Aorta (tissue), 5 donors: ENCODE measurements around the gene PHEX. TPM values are rescaled to one million over a fixed set of nuclear protein-coding genes. Genes with fewer than 3 reads are reported as not detected.

Experiments used
- ATAC-seq: fragments of 200-7000 bp; cut with Tn5 transposase; one replicate; pipeline ENCODE4 v1.9.1; 2022; ENCODE audit warnings: moderate library complexity; ENCODE audit not compliant: low FRiP score
- DNase-seq, 2 donors: peaks; one replicate each; pipeline ENCODE4 v3.0.0-alpha.2; 2020
- H3K27ac ChIP-seq, 2 donors: one replicate each; pipeline ENCODE4 v1.5.1; 2013; ENCODE audit warnings: low read length in 2 of 2, mild to moderate bottlenecking in 2 of 2, moderate library complexity in 2 of 2, control low read depth in 1 of 2, inconsistent platforms in 1 of 2, low read depth in 1 of 2
- H3K27me3 ChIP-seq, 2 donors: one replicate each; pipeline ENCODE4 v1.6.1; 2013; ENCODE audit warnings: control low read depth in 1 of 2, low read length in 1 of 2, mild to moderate bottlenecking in 1 of 2, moderate library complexity in 1 of 2; ENCODE audit not compliant: insufficient read depth in 2 of 2, control insufficient read depth in 1 of 2
- H3K36me3 ChIP-seq, 2 donors: one replicate each; pipeline ENCODE4 v1.6.1; 2013; ENCODE audit warnings: control low read depth in 1 of 2, low read length in 1 of 2, mild to moderate bottlenecking in 1 of 2; ENCODE audit not compliant: insufficient read depth in 2 of 2, control insufficient read depth in 1 of 2
- H3K4me1 ChIP-seq, 2 donors: one replicate each; pipeline ENCODE4 v1.6.1; 2013; ENCODE audit warnings: low read length in 2 of 2, control low read depth in 1 of 2, mild to moderate bottlenecking in 1 of 2, moderate library complexity in 1 of 2; ENCODE audit not compliant: insufficient read depth in 2 of 2, control insufficient read depth in 1 of 2
- H3K4me3 ChIP-seq, 2 donors: one replicate each; pipeline ENCODE4 v1.5.1; 2013; ENCODE audit warnings: low read length in 2 of 2, control low read depth in 1 of 2, mild to moderate bottlenecking in 1 of 2
- H3K9me3 ChIP-seq: one replicate; pipeline ENCODE4 v1.6.1; 2013; ENCODE audit warnings: mild to moderate bottlenecking, low read length; ENCODE audit not compliant: control insufficient read depth
- WGBS, 2 donors: extraction: QIAGEN DNeasy Blood & Tissue Kit; methylation state at CpG; one replicate each; pipeline ENCODE4 v1.1.7; 2013; 5-methylcytosine and 5-hydroxymethylcytosine counted together
- intact Hi-C, 2 donors: fragments of 100-400 bp; cut with DNase I; formaldehyde crosslinking; loops; one replicate each; pipeline versions ENCODE4 v1.14.2 to v1.15.0; 2022
- polyA plus RNA-seq, 2 donors: library from polyadenylated mRNA; stranded (reverse); fragments of 200-250 nt; gene quantifications; one replicate each; pipeline ENCODE4 v1.2.3, GENCODE V29; 2013
- total RNA-seq, 2 donors: library from RNA; stranded (reverse); fragmentation: NEBNext Ultra II Directional; extraction: Animal tissue kit (Norgen Biotek cat#: 25700); gene quantifications; one replicate each; pipeline ENCODE4 v1.2.1, GENCODE V29; 2021
- donor health status: healthy with polysubstance abuse.
- donor health status: Bipolar disorder and iron deficiency.
- donor health status: DM: no; HTN: no; CAD: no.
- donor health status: DM: no; HTN: no; CAD: no.
- donor health status: DM: yes; HTN: yes; CAD: no.

Gene PHEX
- total and polyA plus RNA-seq, 4 donors = 0.13 to 0.39 (median 0.13) TPM; not detected in 1

DNA sequence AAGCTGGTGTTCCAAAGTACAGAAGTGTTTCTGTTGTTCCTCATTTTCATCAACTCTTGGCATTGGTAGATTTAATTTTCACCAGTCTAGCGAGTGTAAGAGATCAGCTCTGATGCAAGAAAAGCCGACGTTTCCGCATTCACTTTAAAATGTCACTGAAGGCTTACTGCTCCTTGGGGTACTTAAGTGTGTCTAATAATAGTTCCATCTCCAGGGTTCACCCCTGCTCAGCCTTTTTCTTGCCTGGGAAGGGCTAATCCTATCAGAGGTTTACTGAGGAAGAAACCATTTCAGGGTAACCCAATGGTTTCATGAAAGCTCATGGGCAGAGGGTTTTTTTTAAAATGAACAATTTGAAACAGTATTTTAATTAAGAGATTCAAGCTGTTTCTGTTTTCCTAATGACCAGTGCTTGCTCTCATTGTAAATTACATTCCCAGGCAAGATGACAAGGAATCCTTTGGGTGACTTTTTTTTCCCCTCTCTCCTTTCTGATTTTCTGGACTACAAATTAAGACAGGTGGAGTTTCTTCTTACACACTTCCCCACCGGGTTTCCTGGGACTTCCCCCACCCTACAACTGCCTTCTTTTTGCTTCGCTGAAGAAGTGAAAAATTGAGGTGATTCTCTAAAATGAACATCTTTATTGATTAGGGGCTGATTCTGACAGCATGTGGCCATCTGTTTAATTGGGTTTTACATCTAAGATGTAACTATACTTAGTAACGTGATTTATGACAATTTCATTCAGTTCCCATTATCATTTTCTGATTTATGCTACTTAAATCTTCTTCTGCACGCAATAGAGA is 161.9 kb downstream of the PHEX start:
- WGBS, 2 donors = 73 to 86% methylated on average over 8 of the region's 8 CpGs
- Histone ChIP-seq H3K4me1 (no peaks in the 10 kb centered on the region), H3K4me3 (no peak overlapping the region), H3K27me3 (no peaks in the 10 kb centered on the region), H3K36me3 (no peaks in the 10 kb centered on the region), H3K9me3 (no peaks in the 10 kb centered on the region), H3K27ac (no peak overlapping the region)
- intact Hi-C loops = loop anchor here in 1 of 2 donors (5.0 kb wide), 1 partner anchor 112 kb away; no protein-coding TSS in a partner anchor
- no peak for DNase-seq
- ATAC-seq = no peak

- Histone ChIP-seq H3K36me3 (no peaks in the 10 kb centered on the region), H3K9me3 (no peaks in the 10 kb centered on the region), H3K27ac (no peak overlapping the region), H3K4me3 (no peak overlapping the region), H3K4me1 (no peaks in the 10 kb centered on the region), H3K27me3 (no peaks in the 10 kb centered on the region)
- 59 to 67% methylated on average over 1 of the region's 1 CpG for WGBS, 2 donors
- ATAC-seq (no peak), DNase-seq (no peak)
- intact Hi-C loops = loop anchor here in 1 of 2 donors (5.0 kb wide), 1 partner anchor 112 kb away; no protein-coding TSS in a partner anchor
Measured at GRCh38 chrX:22194660-22194945, 162.5 kb downstream of the PHEX start.

DNA sequence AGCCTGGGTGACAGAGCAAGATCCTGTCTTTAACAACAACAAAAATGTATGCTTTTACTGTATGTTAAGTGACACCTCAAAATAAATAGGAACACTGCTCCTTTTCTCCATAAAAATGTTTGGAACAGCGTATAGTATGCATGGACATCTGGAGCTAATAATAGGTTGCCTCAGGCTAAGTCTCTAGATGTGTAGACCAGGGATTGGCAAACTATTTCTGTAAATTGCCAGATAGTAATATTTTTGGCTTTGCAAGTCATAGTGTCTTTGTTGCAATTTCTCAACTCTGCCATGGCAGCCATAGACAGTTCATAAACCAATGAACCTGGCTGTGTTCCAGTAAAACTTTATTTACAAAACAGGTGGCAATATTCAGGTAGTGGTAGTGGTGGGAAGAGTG is 164.0 kb downstream of the PHEX start:
- no peaks in the 10 kb centered on the region for H3K27me3 ChIP-seq
- DNase-seq (no peak), ATAC-seq (no peak)
- 72 to 77% methylated on average over 1 of the region's 1 CpG for WGBS, 2 donors
- no peaks in the 10 kb centered on the region for H3K4me1 ChIP-seq
- H3K9me3 ChIP-seq = no peaks in the 10 kb centered on the region
- intact Hi-C loops = no loop called here
- H3K4me3 ChIP-seq = no peak overlapping the region
- H3K36me3 ChIP-seq = no peaks in the 10 kb centered on the region
- no peak overlapping the region for H3K27ac ChIP-seq

- Histone ChIP-seq H3K9me3 (no peaks in the 10 kb centered on the region), H3K4me3 (no peak overlapping the region), H3K27me3 (no peaks in the 10 kb centered on the region), H3K36me3 (no peaks in the 10 kb centered on the region), H3K4me1 (no peaks in the 10 kb centered on the region), H3K27ac (no peak overlapping the region)
- DNase-seq (no peak), ATAC-seq (no peak)
- intact Hi-C loops = no loop called here
Measured at GRCh38 chrX:22202251-22202650, 170.1 kb downstream of the PHEX start.

DNA sequence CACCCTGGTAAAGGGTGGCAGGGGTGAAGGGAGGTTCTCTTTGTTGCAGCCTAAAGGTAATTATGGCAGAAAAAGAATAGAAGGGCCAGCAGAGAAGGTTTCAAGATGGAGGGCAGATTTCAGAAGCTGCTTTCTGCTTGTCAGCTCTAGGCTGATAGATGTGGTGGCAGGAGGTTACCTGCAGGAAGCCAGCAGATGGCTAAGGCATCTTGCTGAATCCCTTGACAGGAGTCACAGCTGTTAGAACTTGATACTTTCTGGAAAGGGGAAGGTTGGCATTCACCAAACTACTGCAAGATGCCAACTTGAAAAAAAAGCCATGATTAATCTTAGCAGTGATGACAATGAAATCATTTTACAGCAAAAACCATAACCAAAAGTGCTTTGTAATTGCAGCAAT is 171.1 kb downstream of the PHEX start:
- no peaks in the 10 kb centered on the region for H3K4me1 ChIP-seq
- H3K9me3 ChIP-seq = no peaks in the 10 kb centered on the region
- intact Hi-C loops = no loop called here
- H3K27me3 ChIP-seq = no peaks in the 10 kb centered on the region
- no peak overlapping the region for H3K27ac ChIP-seq
- H3K4me3 ChIP-seq = no peak overlapping the region
- ATAC-seq = no peak
- no peak for DNase-seq
- H3K36me3 ChIP-seq = no peaks in the 10 kb centered on the region

DNA sequence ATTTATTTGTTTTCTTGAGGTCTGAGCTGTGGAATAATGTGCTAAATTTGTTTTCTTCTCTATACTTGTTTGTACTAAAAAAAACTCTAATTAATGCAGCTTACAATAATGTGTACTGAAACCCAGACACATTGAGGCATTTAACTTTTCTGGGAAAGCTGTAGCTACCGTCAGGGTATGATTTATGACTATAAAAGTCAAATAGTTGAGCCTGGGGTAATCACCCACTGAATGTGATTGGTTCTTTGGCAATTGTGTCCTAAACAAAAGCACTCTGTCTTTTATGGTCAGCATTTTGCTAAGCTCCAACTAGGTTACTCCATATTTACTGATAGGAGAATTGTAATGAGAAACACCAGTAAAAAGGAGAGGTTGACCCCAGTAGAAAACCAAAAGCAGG is 174.7 kb downstream of the PHEX start:
- Histone ChIP-seq H3K4me3 (no peak overlapping the region), H3K9me3 (no peaks in the 10 kb centered on the region), H3K27ac (no peak overlapping the region), H3K36me3 (no peaks in the 10 kb centered on the region), H3K4me1 (no peaks in the 10 kb centered on the region), H3K27me3 (no peaks in the 10 kb centered on the region)
- DNase-seq = no peak
- intact Hi-C loops = no loop called here
- ATAC-seq = no peak
- 26 to 72% methylated on average over 1 of the region's 1 CpG for WGBS, 2 donors

DNA sequence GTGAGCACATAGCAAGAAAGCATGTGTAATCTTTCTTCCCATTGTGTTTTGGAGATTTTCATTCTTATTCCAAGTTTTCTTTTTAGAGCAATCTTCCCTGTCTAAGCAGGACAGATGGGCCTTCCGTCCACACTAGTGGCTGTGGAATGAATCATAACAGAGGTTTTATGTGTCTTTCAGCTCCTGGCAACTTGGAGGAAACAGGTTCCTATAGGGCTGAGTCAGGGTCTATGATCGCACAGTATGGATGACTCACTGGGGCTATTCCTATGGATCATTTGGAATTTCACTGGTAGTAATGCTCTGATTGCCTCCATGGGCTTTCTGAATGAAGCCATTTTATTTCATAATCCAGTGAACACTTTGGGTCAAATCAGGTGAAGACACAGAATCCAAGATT is 188.8 kb downstream of the PHEX start:
- no peak overlapping the region for H3K4me3 ChIP-seq
- H3K36me3 ChIP-seq = no peaks in the 10 kb centered on the region
- H3K27ac ChIP-seq = no peak overlapping the region
- ATAC-seq = no peak
- 65 to 95% methylated on average over 2 of the region's 2 CpGs for WGBS, 2 donors
- H3K27me3 ChIP-seq = no peaks in the 10 kb centered on the region
- H3K9me3 ChIP-seq = no peaks in the 10 kb centered on the region
- no peaks in the 10 kb centered on the region for H3K4me1 ChIP-seq
- no peak for DNase-seq
- intact Hi-C loops = no loop called here

DNA sequence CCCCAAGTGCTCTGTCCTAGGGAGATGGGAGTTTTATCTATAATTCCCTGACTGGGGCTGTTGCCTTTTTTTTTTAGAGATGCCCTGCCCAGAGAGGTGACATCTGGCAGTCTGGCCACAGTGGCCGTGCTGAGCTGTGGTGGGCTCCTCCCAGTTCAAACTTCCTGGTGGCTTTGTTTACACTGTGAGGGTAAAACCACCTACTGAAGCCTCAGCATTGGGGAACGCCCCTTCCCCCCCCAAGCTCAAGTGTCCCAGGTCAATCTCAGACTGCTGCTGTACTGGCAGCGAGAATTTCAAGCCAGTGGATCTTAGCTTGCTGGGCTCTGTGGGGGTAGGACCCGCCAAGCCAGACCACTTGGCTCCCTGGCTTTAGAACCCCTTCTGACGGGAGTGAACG is 202.3 kb downstream of the PHEX start:
- Histone ChIP-seq H3K9me3 (no peaks in the 10 kb centered on the region), H3K36me3 (no peaks in the 10 kb centered on the region), H3K27ac (no peak overlapping the region), H3K4me3 (no peak overlapping the region), H3K4me1 (no peaks in the 10 kb centered on the region), H3K27me3 (no peaks in the 10 kb centered on the region)
- WGBS, 2 donors = 57 to 86% methylated on average over 6 of the region's 6 CpGs
- ATAC-seq (no peak), DNase-seq (no peak)
- intact Hi-C loops = no loop called here

DNA sequence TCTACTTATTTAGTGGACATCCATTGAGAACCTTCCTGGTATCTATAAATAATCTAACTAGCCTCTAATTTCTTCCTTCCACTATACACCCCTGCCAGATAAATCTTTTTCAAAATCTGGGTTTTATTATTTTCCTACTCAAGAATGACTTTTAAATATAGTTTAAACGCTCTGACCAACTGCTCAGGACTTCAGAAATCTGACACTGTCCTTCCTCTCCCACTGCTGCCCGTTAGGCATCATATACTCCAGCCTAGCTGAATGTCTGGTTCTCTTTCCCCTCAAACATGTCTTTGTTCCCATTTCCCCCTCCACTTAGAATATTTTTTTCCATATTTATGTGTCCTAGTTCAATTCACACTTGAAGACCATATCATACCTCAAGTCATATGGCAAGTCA is 205.4 kb downstream of the PHEX start:
- DNase-seq (no peak), ATAC-seq (no peak)
- Histone ChIP-seq H3K27ac (no peak overlapping the region), H3K4me3 (no peak overlapping the region), H3K36me3 (no peaks in the 10 kb centered on the region), H3K4me1 (no peaks in the 10 kb centered on the region), H3K27me3 (no peaks in the 10 kb centered on the region), H3K9me3 (no peaks in the 10 kb centered on the region)
- intact Hi-C loops = no loop called here
- WGBS, 2 donors = 29 to 52% methylated on average over 2 of the region's 2 CpGs
